Activated CD4-positive, alpha-beta T cell treated with anti-CD3 and anti-CD28 coated beads, Interleukin-2, amount 50 U/mL, for 48 hours (primary cell): ENCODE data around the gene LIMK2.
"Not testable (repeated sequence)": the region's sequence is repeated elsewhere in the genome, so short reads cannot be mapped to it uniquely, and the experiment has no call there.

Source experiments
- DNase-seq, 2 experiments: peaks; one replicate each; pipeline ENCODE4 v3.0.0-alpha.2; 2020

LIMK2 gene

DNA sequence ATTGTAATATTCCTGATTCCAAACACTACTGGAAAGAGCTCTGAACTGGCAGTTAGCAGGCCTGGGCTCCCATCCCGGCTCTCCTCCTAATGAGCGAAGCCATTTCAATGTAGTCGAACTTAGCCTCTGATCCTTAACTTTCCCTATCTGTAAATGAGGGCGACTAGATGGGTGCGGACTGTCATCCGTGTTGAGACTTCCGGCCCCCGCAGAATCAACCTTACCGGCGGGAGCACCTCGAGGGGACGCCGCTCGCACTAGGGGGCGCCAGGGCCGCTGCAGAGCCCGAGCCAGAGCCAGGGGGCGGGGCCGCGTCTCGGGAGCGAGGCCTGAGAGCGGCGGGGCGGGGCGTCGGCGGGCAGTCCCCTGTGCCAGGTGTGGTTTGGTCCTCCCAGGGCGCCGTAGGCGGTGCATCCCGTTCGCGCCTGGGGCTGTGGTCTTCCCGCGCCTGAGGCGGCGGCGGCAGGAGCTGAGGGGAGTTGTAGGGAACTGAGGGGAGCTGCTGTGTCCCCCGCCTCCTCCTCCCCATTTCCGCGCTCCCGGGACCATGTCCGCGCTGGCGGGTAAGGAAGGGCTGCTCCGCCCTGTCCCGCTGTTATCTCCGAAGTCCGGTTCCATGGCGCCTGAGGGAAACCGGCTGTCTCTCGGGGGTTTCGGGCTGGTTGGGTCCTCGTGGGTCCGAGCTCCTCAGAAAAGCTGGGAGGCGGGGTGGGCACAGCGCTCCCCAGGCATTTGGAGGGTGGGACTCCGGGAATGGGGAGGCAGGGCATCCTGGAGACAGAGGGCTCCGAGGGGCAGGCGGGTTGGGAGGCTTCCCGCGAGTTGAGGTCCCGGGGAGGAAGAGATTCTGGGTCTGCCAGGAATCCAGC is at the start of gene LIMK2:
TSS of gene LIMK2 (plus strand) at position 437 of the 869 bp plus-strand sequence. CDS start at position 548, 111 bp downstream.
- DNase-seq = peak; percentile 99

GRCh38 chr22:31170971-31171370 is 41.1 kb upstream of the LIMK2 start:
- no peak for DNase-seq

GRCh38 chr22:31171734-31172133 is 40.4 kb upstream of the LIMK2 start:
- not testable (repeated sequence) for DNase-seq

DNA sequence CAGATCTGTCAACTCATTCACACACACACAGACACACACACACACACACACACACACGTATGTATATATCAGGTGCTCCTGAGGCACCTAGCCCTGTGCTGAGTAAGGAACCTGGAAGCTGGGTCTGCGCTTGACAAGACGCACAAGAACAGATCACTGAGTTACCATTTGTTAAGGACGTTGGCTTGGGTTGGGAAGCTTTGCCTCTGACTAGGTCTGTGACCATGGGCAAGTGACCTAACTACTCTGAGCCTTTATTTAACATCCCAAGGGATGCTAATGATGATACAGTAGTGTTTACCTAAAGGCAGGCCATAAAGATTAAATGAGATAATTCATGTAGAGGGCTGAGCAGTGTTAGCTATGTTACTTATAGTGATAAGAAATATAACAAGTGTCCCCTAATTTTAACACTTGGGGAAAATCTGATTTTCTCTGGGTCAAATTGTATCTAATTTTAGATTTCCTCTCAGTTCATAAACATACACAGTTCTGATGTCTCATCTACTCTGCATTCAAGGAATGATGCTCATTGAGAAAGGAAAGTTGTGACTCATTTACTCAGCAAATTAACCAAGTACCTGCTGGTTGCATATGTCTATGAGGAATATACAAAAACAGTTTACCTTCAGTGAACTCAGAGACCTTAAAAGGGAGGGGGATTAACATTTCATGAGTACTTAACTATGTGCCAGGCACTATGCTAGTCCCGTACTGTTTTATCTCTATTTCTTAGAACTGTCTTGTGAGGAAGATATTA is 38.5 kb upstream of the LIMK2 start:
- DNase-seq = peak; percentile 6 to 9

GRCh38 chr22:31176923-31177322 is 35.2 kb upstream of the LIMK2 start:
- DNase-seq = no peak

GRCh38 chr22:31177420-31178162 is 34.5 kb upstream of the LIMK2 start:
- DNase-seq = no peak

DNA sequence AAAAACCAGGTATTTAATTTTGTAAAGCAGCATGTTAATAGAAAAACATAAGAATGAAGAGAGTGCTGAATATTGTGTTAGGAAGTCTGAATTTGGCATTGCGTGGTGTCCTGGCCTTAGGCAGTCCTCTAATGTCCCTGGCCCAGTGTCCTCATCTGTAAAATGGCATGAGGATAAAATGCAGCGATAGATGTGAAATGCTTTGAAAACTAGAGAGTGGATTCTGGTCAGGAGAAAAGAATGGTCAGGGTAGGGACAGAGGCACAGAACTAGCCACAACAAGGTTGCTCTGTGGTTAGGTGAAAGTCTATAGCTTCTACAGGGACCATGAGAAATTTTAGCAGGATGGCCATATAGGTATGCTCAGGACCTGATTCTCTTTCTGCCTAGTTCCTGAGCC is 33.2 kb upstream of the LIMK2 start:
- DNase-seq = no peak

DNA sequence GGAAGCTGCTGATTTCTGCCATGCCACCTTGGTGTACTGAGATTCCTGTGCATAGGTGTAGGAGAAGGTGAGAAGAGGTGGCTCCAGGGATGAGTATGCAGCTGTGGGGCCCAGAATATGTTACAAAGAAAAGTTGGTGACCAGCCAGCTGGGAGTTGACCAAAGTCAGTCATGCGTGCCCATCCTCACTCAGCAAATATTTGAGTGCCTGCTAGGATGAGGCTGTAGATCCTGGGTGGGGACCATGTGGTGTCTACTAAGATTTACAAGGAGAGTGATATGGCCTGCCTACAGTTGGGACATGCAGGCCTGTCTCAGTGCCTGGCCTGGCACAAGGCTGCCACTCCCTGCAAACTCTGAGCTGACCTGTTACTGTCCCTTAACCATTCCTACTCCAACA is 32.8 kb upstream of the LIMK2 start:
- no peak for DNase-seq

GRCh38 chr22:31184015-31184414 is 28.1 kb upstream of the LIMK2 start:
- no peak for DNase-seq

DNA sequence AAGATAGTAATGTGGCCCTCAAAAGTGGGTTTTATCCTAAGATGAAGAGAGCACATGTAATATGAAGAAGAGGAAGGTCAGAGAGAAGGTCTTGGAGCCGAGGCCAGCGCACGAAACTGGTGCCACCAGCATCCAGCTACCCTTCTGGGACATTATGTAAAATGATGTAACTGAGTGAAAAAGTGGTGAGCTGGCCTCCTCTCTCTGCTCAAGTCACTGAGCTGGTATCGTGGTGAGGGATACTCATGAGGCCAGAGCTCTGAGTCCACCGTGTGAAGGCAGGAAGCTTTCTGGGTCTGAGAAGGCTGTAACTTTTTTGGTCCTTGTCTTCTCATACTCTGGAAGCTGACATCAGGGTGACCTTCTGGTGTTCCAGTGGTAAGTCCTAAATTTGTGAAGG is 27.0 kb upstream of the LIMK2 start:
- no peak for DNase-seq

DNA sequence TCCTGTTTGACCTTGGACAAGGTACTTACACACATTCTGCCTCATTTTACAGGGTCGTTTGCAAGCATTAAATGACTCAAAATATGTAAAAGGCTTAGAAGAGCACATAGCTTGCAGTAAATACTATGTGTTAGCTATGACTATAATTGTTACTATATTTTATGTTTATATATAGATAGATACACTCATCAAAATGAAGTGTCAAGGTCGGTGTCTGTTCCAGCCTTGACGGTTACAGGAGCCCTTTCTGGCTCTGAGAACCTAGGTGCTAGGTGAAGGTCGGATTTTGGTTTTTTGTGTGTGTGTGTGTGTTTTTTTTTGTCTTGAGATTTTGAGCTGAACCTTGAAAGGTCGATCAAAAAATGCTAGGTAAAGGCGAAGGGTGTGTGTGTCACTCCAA is 24.5 kb upstream of the LIMK2 start:
- DNase-seq = no peak

DNA sequence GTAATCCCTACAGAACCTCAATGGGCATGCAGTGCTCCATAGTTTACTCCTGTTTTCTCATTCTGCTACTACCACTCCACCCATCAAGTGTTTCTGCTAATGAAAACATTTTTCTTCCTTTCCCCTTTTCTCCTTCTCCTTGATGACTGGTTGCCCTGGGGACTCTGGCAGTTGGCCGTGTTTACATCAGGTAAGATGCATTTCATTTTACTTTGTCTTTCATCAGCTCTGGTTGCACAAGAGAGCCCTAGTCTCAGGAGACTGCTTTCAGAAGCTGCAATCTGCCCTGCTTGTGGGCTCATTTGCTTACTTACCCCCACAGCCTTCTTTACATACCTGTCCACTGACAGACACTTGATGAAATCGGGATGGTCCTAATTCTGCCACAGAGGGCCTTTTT is 19.6 kb upstream of the LIMK2 start:
- DNase-seq = no peak

DNA sequence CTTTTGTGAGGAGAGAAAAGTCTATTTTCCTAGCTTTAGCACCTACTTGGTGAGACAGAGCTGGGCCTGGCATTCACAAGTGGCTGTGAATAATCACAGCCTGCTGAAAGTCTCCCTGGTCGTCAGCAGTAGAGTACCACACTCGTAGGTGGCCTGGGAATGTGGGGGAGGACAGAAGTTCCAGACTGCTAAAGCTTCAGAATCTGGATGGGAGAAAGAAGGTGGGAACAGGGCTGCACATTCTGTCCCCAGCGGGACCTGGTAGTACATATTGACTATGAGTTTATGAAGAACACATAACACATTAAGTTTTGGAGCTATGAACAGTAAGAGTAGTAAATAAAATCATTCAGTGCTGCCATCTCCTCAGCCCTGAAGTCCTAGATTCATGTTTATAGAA is 19.0 kb upstream of the LIMK2 start:
- no peak for DNase-seq

DNA sequence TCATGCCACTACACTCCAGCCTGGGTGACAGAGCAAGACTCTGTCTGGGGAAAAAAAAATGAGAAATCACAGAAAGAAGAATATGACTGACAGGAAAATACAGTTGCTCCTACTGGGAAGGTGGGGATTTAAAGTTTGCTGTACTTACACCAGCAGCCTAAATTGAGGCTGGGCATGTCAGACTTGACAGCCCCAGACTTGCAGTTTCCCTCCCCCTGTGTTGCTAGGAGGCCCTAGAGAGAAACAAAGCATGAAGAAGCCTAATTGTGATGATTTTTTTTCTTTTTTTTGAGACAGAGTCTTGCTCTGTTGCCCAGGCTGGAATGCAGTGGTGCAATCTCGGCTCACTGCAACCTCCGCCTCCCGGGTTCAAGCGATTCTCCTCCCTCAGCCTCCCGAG is 17.4 kb upstream of the LIMK2 start:
- DNase-seq = not testable (repeated sequence)

- no peak for DNase-seq
Measured at GRCh38 chr22:31199187-31199586, 12.9 kb upstream of the LIMK2 start.

DNA sequence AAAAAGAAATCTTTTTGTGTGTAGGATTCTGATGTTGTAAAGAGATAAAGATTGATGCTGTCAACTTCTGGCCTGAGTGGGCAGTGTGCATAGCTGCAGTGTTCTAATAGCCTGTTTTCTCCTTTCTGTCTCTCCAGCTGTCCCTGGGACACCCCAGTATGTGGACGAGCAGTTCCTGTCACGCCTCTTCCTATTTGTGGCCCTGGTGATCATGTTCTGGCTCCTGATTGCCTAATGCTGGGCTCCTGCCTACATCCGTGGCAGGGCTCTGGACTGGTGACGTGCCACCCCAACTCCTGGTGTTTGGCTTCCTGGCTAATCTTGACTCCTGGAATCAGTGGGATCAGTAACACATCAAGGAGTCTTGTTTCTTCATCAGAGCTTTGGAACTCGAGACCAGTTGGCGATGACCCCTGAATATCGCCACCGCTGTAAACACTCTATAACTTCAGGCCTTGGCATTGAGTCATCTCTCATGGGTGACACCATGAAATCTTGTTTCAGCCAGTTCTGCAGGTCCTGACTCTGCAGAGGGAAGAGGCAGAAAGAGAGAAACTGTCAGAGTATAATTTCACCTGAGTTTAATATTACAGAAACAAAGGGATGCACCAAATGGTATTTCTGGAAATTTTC is 7.6 kb upstream of the LIMK2 start:
- DNase-seq = not testable (repeated sequence)

GRCh38 chr22:31205059-31205458 is 7.0 kb upstream of the LIMK2 start:
- DNase-seq = not testable (repeated sequence)

DNA sequence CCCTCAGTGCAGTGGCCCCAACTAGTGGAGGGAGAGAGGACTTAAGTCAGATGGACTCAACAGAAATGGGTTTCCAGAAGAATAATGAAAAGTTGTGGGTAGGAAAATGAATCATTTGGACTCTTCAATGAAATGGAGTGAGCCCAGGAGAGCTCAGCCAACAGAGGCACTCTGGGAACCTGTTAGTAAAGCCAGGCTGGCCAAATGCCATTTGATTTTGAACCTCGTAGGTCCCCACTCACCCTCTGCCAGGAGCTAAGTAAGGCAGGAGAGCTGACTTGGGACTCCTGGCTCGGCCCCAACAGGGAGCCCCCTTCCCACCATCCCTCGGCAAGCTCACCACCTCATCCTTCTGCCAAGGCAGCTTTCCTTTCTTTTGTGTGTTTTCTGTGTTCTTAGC is 5.6 kb upstream of the LIMK2 start:
- not testable (repeated sequence) for DNase-seq

DNA sequence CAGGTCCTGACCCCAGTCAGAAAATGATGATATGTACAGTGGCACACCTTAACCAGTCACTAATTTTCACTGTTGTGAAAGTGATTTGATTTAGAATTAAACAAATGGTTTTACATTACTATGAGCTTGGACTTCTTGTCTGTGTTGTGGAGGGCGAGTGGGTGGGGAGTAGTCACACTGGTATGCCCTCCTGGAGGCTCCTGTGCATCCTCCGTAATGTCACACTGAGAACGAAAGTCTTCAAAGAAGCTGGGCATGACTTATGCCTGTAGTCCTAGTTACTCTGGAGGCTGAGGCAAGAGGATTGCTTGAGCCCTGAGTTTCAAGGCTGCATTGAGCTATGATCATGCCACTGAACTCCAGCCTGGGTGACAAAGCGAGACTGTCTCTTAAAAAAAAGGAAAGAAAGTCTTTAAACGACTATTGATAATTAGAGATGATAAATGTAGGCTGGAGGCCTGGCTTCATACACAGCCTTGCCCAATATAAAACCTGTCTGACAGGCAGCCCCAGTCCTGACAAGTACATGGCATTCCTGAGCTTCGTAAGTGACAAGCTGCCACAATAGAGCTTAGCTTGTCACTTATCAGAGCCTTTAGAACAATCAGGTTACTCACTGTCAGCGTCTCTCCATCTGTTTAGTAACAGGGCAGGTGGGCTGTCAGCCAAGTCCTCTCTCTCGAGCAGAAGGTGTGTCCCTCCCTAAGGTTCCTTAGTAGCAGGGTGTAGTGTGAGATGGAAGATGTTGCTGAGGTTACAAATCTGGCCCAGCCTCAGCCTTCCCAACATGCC is 5.0 kb upstream of the LIMK2 start:
- DNase-seq = peak; percentile 38 to 52

GRCh38 chr22:31210556-31211421 is 1.3 kb upstream of the LIMK2 start:
- peak; percentile 20 to 27 for DNase-seq

DNA sequence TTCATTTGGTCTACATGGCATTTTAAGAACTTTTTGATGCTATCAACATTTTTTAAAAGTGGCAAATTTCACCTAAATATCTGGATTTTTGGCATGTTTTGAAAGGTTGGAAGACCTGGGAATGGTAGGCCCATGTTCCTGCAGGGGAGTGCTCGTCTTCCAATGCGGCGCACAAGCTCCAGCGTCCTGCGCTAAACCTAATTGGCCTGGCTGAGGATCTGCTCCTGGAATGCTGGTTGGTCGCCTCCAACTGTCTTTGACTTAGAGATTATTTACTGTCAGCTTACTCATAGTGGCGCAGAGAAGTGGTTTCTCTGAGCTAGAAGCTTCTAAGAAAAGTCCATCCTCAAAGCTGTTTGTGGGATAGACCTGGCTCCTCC is 626 bp upstream of the LIMK2 start:
- no peak for DNase-seq
